Neural crest cell (in vitro differentiated cells): ENCODE results near the gene GLTP. TPM values are rescaled to one million over a fixed set of nuclear protein-coding genes. Genes with fewer than 3 reads are reported as not detected.
A peak's percentile ranks its signal among the peaks of the same experiment; 100 is the strongest.

ENCODE experiments used
- DNase-seq: peaks from one replicate; pipeline ENCODE4 v3.0.0; 2021; ENCODE audit warnings: low read depth, mixed read lengths, low spot score
- H3K27ac Mint-ChIP-seq: one replicate; pipeline ENCODE4 v1.8.0; 2021; ENCODE audit warnings: mild to moderate bottlenecking, mixed read lengths; ENCODE audit not compliant: unreplicated experiment
- H3K27me3 Mint-ChIP-seq: 2 replicates; pipeline ENCODE4 v1.8.0; 2021; ENCODE audit warnings: low read depth, mild to moderate bottlenecking, mixed read lengths
- H3K36me3 Mint-ChIP-seq: 2 replicates; pipeline ENCODE4 v1.8.0; 2021; ENCODE audit warnings: low read depth, mild to moderate bottlenecking, mixed read lengths
- H3K4me1 Mint-ChIP-seq: 2 replicates; pipeline ENCODE4 v1.8.0; 2021; ENCODE audit warnings: mixed read lengths
- H3K4me3 Mint-ChIP-seq: one replicate; pipeline ENCODE4 v1.8.0; 2021; ENCODE audit warnings: mild to moderate bottlenecking, mixed read lengths
- H3K9me3 Mint-ChIP-seq: 2 replicates; pipeline ENCODE4 v1.8.0; 2021; ENCODE audit warnings: mixed read lengths
- CTCF ChIP-seq: fragments of 200-600 bp; sonication (generic); conservative IDR thresholded peaks from 2 replicates; pipeline ENCODE4 v1.5.0; 2021; ENCODE audit warnings: antibody characterized with exemption, mild to moderate bottlenecking
- total RNA-seq: library from RNA; stranded (reverse); gene quantifications from 2 replicates; pipeline ENCODE4 v1.2.1, GENCODE V29; 2021

GLTP gene
- total RNA-seq, 1 donor from 2014 or later, result 34.0 TPM

GRCh38 chr12:109827566-109828550 is 52.5 kb downstream of the GLTP start:
- DNase-seq, result peak; percentile 56
- Mint-ChIP-seq H3K4me1 (peaks cover 36% of the 10 kb centered on the region), H3K9me3 (no peaks in the 10 kb centered on the region), H3K4me3 (peak overlapping the region; percentile 65), H3K27ac (peak overlapping the region; percentile 98), H3K36me3 (no peaks in the 10 kb centered on the region), H3K27me3 (peaks cover 8% of the 10 kb centered on the region)
- no peak for TF ChIP-seq CTCF

- peaks cover 41% of the 10 kb centered on the region for H3K4me1 Mint-ChIP-seq
- H3K4me3 Mint-ChIP-seq, result no peak overlapping the region
- no peak for TF ChIP-seq CTCF
- no peak for DNase-seq
- no peaks in the 10 kb centered on the region for H3K36me3 Mint-ChIP-seq
- H3K27ac Mint-ChIP-seq, result no peak overlapping the region
- peaks cover 8% of the 10 kb centered on the region for H3K27me3 Mint-ChIP-seq
- H3K9me3 Mint-ChIP-seq, result no peaks in the 10 kb centered on the region
Observed at GRCh38 chr12:109827080-109827479, 53.3 kb downstream of the GLTP start.

- no peak overlapping the region for H3K4me3 Mint-ChIP-seq
- peaks cover 33% of the 10 kb centered on the region for H3K4me1 Mint-ChIP-seq
Observed at GRCh38 chr12:109824731-109825130, 55.6 kb downstream of the GLTP start.

GRCh38 chr12:109822951-109823411 is 57.4 kb downstream of the GLTP start:
- Mint-ChIP-seq H3K36me3 (no peaks in the 10 kb centered on the region), H3K27me3 (no peaks in the 10 kb centered on the region), H3K9me3 (no peaks in the 10 kb centered on the region), H3K4me3 (no peak overlapping the region), H3K27ac (no peak overlapping the region), H3K4me1 (peaks cover 39% of the 10 kb centered on the region)
- DNase-seq, result no peak
- TF ChIP-seq CTCF, result no peak

More at GRCh38 chr12:109824731-109825130, 55.6 kb downstream of the GLTP start:
- H3K9me3 Mint-ChIP-seq, result no peaks in the 10 kb centered on the region
- H3K27me3 Mint-ChIP-seq, result no peaks in the 10 kb centered on the region
- no peak for DNase-seq
- H3K36me3 Mint-ChIP-seq, result no peaks in the 10 kb centered on the region
- H3K27ac Mint-ChIP-seq, result no peak overlapping the region
- TF ChIP-seq CTCF, result no peak

- no peaks in the 10 kb centered on the region for H3K27me3 Mint-ChIP-seq
- no peaks in the 10 kb centered on the region for H3K36me3 Mint-ChIP-seq
- H3K4me1 Mint-ChIP-seq, result peaks cover 33% of the 10 kb centered on the region
- H3K27ac Mint-ChIP-seq, result no peak overlapping the region
- DNase-seq, result no peak
- no peaks in the 10 kb centered on the region for H3K9me3 Mint-ChIP-seq
- TF ChIP-seq CTCF, result no peak
- H3K4me3 Mint-ChIP-seq, result no peak overlapping the region
Observed at GRCh38 chr12:109822416-109822815, 57.9 kb downstream of the GLTP start.
